HG03565 (cell line): ENCODE results near the gene CD7.

Experiments
- ATAC-seq: cut with Tn5 transposase; IDR thresholded peaks from one replicate; pipeline ENCODE4 v1.9.1; 2021; ENCODE audit warnings: mild to moderate bottlenecking, moderate library complexity; ENCODE audit not compliant: unreplicated experiment

The CD7 gene

GRCh38 chr17:82266142-82266541 is 51.3 kb downstream of the CD7 start:
- no peak for ATAC-seq
